ENCODE data around the gene MCTP1.

DNA sequence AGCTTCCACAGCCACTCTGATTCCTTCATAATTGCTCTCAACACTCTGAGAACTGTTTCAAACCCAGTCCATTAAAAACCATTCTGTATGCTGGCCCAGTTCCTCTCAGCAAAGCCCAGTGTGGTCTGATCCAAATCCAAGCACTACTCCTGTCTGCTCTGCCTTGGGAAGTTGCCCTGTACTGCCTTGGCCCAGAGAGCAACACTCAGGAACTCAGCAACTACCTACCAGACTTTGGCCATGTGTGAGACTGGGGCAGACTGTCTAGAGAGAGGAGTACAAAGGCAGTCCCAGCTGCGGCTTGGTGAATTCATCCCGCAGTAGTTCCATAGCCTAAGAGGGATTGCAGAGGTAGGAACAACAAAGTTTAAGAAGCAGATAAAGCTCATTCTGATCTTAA is 214.4 kb downstream of the MCTP1 start:
- TF ChIP-seq POLR2AphosphoS5 (IDR thresholded peaks at IDR 0.05; ENCODE audit: borderline replicate concordance, low read depth, low read length), result no peak
- TF ChIP-seq EZH2 (IDR thresholded peaks at IDR 0.05), result no peak
- no peak for TF ChIP-seq FOXP2 (optimal IDR thresholded peaks at IDR 0.05; ENCODE audit: control extremely low read depth, extremely low read length, insufficient read depth)
